NCI-H510A (cell line): ENCODE data around the gene TMPRSS4.

ENCODE experiments used
- DNase-seq: peaks from one replicate; lab custom pipeline; 2025; lab: John Stamatoyannopoulos, UW

Gene TMPRSS4

DNA sequence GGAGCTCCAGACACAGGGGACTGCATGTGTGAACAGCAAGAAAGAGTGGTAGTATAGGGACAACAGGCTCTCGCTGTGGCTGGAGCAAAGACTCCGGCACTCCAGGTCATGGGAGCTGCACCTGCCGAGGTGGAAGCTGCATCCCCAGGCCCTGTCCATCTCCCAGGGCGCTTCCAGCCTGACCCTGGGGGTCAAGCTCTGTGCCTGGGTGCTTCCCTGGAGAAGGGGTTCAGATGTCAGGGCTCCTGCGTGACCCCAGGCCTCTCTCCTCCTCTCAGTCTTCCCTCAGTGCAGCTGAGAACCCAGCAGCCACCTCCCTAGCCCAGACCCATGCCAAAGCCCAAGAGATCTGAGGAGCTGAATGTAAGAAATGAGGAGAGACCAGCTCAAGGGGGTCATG lies 3.4 kb downstream of the TMPRSS4 start:
- no peak for DNase-seq

DNA sequence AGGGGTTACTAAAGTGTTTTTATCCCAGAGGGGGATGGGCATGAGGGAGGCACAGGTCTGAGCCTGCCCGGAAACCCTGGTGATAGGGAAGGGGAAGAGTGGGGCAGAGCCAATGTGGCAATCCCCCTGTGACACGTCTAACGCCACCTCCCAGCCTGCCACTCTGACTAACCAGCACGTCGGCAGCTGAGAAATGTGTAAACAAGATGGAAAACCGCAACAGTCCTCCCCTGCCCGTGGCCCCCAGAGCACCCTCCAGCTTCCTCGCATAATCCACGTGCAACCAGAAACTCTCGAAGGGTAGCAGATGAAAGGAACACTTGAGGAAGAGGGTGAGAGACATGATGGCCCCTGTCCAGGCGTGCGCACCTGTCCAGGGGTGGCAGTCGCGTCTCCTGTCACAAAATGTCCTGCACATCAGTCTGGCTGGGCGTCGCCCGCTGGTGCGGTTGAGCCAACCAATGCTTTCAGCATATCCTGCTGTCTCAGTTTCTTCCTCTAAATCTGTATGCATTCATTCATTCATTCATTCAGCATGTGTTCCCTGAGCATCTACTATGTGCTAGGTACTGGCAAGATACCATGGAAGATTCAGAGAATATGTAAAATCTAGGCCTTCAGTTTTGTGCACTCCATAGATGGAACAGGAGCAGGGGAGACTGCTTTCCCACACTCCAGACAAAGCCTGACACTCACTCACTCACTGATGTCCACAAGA lies 4.5 kb downstream of the TMPRSS4 start:
- no peak for DNase-seq

DNA sequence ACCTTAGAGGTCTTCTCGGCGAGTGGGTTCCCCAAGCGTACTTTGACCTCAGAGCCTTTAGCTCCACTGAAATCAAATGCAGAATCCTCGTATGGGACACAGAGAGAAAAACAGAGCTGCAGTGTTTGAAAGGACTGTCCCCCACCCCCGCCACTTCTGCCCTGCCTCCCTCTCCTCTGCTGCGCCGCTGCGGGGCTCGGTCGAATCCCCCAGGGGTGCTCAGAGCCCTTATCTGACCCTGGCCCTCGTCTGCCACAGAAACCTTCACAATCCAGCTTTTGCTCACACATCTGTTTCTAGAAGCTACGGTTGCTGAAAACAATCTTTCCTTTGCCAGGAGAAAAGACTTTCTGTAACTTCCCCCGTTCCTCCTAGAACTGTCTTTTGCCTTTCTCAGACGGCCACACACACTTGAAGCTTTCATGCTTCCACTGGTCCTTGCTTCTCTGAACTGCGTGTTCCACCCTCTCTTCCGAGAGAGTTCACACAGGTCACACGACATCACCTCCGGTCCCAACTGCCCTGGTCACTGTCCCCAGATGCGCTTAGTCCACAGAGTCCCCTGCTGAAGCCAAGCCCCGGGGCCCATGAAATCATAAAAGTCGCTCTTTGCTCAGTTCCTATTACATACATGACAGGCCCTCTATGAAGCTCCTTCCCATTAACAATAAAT lies 6.1 kb downstream of the TMPRSS4 start:
- DNase-seq = no peak

DNA sequence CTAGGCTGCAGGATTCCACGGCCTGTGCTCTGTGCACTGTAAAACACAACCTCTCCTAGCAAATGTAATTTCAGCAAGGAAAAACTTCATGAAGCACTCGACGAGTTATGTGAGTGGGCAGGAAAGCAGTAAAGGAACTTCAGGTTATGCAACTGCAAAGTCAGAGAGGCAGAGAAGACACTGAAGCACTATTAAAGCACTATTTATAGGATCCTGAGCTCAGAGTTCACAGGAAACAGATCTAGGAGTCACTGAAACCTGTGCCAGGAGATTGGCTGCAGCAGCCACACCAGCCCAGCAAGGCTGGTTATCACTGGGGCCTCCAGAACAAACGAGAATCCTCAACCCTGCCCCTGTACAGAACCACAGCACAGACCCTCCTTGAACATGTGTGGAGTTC lies 7.4 kb downstream of the TMPRSS4 start:
- no peak for DNase-seq

DNA sequence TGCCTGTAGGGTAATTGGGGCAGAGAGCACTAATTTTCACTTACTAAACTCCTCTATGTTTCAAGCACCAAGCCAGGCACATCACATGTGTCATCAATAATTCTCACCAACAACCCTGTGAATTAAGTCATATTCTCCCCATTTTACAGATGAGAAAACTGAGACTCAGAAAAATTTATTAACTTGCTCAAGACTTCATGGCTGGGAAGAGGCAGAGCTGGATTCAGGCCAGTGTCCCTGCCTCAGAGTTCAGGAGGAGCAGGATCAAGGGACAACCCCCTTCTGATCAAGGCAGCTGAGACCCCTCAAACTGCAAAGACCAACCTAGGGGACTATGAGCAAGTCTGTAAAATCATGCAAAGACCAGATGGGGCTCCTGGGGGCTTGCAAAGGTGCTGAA lies 7.8 kb downstream of the TMPRSS4 start:
- DNase-seq = no peak

- no peak for DNase-seq
These were observed 10.3 kb downstream of the TMPRSS4 start, which contains the start of gene SMIM35 for GRCh38 chr11:118086913-118087768. TSS of gene SMIM35 (minus strand) at chr11:118086963. CDS start at chr11:118086757, 206 bp downstream.

DNA sequence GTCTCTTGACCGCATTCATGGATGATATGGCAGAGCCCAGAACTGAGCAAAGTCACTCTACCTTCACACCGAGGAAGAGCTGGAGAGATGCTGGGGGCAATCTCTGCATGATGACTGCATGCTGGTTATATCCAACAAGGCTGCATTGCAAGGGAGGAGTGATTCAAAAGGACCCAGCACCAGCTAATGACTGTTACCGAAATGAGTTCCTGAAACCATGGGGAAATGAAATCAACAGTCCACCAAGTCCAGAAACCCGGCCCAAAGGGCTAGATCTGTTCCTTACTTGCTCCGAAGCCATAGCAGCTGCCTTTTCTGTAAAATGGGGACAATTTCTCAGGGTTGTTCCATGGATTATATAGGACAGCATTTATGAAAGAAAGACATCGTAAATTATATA lies 11.1 kb downstream of the TMPRSS4 start:
- no peak for DNase-seq

DNA sequence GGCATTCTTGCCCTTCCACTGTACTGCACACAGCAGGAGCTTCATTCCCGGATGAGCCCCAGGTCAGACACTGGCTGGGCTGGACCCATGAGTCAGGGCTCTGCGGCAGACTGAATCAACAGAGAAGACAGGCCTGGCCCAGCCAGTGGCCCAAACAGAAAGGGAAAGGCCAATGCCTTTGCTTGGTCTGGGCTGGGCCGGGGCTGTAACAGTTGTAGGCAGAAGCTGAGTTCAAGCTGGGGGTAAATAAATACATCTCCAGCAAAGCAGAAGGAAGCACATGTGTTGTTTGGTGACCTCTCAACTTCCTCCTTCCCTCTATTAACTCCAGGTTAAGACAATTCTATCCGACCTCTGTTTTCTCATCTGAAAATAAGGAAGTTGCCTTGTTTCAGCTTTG lies 11.7 kb downstream of the TMPRSS4 start:
- no peak for DNase-seq

GRCh38 chr11:118090545-118091162 lies 13.8 kb downstream of the TMPRSS4 start:
- no peak for DNase-seq

- no peak for DNase-seq
These were observed 14.8 kb downstream of the TMPRSS4 start for GRCh38 chr11:118091690-118092089.

DNA sequence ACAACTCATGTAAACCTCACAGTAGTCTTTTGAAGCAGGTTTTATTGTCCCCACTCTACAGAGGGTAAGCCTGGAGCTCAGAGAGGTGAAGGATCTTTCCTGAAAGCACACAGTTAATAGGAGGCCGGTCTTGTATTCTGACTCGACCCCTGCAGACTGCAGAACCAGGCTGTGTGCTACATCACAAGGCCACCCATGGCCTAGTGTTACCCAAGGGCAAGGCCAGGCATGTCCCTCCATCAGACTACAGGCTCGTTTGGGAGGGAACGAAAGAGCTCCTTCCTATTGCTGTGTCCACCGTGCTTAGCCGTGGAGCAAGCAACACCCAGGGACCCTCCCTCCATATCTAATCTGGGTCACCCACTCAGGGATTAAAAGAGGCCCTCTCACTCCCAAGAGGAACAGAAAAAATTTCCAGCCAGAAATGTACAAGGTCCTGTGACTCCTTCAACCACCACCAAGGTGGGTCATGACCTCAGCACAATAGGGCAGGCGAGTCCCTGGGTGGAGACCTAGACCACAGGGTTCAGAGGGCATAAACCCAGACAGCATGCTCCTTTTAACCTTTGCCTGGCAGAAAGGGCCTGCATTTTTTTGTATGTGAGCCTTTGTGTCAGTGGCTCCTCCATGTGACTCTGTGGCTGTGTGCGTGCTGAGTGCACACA lies 16.2 kb downstream of the TMPRSS4 start:
- DNase-seq = no peak

DNA sequence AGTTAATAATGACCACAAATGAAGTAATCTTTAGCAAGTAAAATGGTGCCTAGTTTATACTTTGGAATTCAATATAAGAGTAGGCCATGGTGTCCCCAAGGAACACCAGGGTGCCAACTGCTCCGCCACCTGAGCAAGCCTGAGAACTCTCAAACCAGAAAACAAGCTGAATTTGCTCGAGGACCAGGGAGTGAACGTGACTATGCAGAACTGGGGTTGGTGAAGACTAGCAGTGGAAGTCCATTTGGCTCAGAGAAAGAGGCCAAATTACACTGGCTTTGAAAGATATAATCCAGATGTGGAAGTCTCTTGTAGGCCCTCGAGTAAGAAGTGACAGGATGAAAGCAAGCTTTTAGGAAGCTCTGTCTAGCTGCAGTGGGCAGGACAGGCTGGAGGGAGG lies 18.6 kb downstream of the TMPRSS4 start:
- no peak for DNase-seq

DNA sequence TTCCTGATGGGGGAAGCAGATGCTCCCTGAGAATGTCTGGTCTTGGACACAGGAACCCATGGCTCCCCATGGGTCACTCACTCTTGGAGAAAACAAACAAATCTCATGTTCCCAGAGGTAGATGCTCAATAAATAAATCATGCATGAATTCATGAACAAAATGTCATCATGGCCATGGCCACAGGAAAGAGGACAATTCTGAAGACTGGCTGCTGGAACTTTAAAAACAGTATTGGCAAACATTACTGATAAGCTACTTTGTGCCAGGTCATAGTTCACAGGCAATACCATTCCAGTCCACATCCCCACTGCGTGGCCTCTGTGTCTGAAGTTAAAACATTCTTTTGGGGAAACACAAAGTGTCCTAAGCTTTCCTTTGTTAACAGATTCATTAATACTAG lies 19.1 kb downstream of the TMPRSS4 start:
- DNase-seq = no peak

GRCh38 chr11:118098996-118099837 lies 22.3 kb downstream of the TMPRSS4 start:
- DNase-seq = no peak

- no peak for DNase-seq
These were observed 23.1 kb downstream of the TMPRSS4 start for GRCh38 chr11:118099838-118100556.

GRCh38 chr11:118100691-118101232 lies 23.9 kb downstream of the TMPRSS4 start:
- no peak for DNase-seq

- DNase-seq = no peak
These were observed 25.9 kb downstream of the TMPRSS4 start for GRCh38 chr11:118102721-118103261.

- DNase-seq = no peak
These were observed 27.6 kb downstream of the TMPRSS4 start for GRCh38 chr11:118104491-118104890.

DNA sequence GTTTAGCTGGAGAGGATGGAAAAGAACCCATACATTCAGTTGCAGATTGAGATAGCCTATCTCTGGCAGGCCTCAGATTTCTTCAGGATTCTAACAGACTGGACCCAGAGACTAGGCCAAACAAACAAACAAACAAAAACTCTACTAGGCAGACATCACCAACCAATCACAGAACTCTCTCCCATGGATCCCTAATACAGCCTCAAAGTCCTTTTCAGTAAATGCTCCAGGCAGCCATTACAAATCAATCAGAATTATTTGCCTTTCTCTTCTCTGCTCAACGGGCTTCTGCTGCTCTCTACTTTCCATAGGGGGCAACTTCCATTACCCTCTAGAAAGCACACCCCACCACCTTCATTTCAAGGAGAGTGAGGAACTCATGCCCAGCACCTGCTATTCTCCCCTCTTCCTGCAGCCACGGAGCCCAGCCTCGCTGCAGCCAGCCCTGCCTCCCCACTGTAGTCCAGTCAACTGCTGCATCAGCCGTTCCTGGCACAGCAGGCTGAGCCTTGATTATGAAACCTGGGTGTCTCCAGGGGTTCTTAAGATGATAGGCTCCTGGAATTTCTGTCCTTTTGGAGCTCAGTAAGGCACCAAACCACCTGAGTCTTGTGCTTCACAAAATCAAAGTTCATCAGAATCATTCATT lies 28.9 kb downstream of the TMPRSS4 start:
- DNase-seq = no peak
